Lung (tissue), 12 donors: ENCODE results near the gene EVC2. TPM values are rescaled to one million over a fixed set of nuclear protein-coding genes. Genes with fewer than 3 reads are reported as not detected.

ENCODE experiments used
- ATAC-seq: fragments of 200-7000 bp; cut with Tn5 transposase; one replicate; pipeline ENCODE4 v1.9.1; 2020; ENCODE audit warnings: moderate number of reproducible peaks; ENCODE audit not compliant: insufficient read depth, low FRiP score
- DNase-seq, 3 donors: peaks; one replicate each; pipeline ENCODE4 v3.0.0-alpha.2; 2013 to 2017
- H3K27ac ChIP-seq, 2 donors: one replicate each; pipeline ENCODE4 v1.5.1; 2013; ENCODE audit warnings: mild to moderate bottlenecking in 2 of 2, moderate library complexity in 2 of 2, control low read depth in 1 of 2, inconsistent platforms in 1 of 2, low read depth in 1 of 2, low read length in 1 of 2
- H3K27me3 ChIP-seq, 3 donors: one replicate each; pipeline ENCODE4 v1.5.1; 2013; ENCODE audit warnings: low read length in 2 of 3; ENCODE audit not compliant: control insufficient read depth in 3 of 3, insufficient read depth in 3 of 3
- H3K36me3 ChIP-seq, 4 donors: one replicate each; pipeline ENCODE4 v1.5.1; 2013; ENCODE audit warnings: low read length in 4 of 4, mild to moderate bottlenecking in 1 of 4, moderate library complexity in 1 of 4; ENCODE audit not compliant: control insufficient read depth in 4 of 4, insufficient read depth in 4 of 4
- H3K4me1 ChIP-seq, 5 donors: one replicate each; pipeline ENCODE4 v1.5.1; 2013; ENCODE audit warnings: low read length in 5 of 5, mild to moderate bottlenecking in 2 of 5, moderate library complexity in 1 of 5; ENCODE audit not compliant: control insufficient read depth in 5 of 5, insufficient read depth in 5 of 5
- H3K4me3 ChIP-seq: one replicate; pipeline ENCODE4 v1.5.1; 2013; ENCODE audit warnings: mild to moderate bottlenecking, control low read depth, moderate library complexity
- H3K9ac ChIP-seq, 2 donors: one replicate each; pipeline ENCODE4 v1.5.1; 2013; ENCODE audit warnings: low read length in 2 of 2, control low read depth in 1 of 2; ENCODE audit not compliant: insufficient read depth in 1 of 2
- H3K9me3 ChIP-seq, 4 donors: one replicate each; pipeline ENCODE4 v1.5.1; 2013; ENCODE audit warnings: low read length in 3 of 4, mild to moderate bottlenecking in 1 of 4, moderate library complexity in 1 of 4; ENCODE audit not compliant: control insufficient read depth in 4 of 4, insufficient read depth in 3 of 4
- WGBS, 2 donors: extraction: QIAGEN DNeasy Blood & Tissue Kit; methylation state at CpG; one replicate each; pipeline ENCODE4 v1.1.7; 2013; 5-methylcytosine and 5-hydroxymethylcytosine counted together
- polyA plus RNA-seq, 2 donors: library from polyadenylated mRNA; stranded (reverse); fragments of 200-250 nt; gene quantifications; one replicate each; pipeline ENCODE4 v1.2.1, GENCODE V29; 2013
- total RNA-seq, 2 donors: library from RNA; depleted of rRNA in 1 of 2; stranded (reverse); fragments of >200 nt in 1 of 2; gene quantifications; one replicate each; pipeline ENCODE4 v1.2.1, GENCODE V29; 2014 to 2021
- TF ChIP-seq, protein P1 (sequence below): IDR thresholded peaks from 2 replicates; pipeline ENCODE4 v1.5.1; 2012; ENCODE audit warnings: mild to moderate bottlenecking; ENCODE audit errors: control extremely low read depth, extremely low read depth
- donor health status: control.
- donor health status: control.
- donor health status: Bipolar disorder and iron deficiency.
- donor health status: healthy.
- donor health status: DM: yes; HTN: yes; CAD: no.

Gene EVC2
- total and polyA plus RNA-seq, 4 donors, result 1.5 to 11.9 (median 3.1) TPM

- DNase-seq (peak; percentile 81 to 93 (median 92)), ATAC-seq (no peak)
- Histone ChIP-seq H3K4me1 (peaks cover 0 to 41% (median 14%) of the 10 kb centered on the region in 5 donors), H3K9ac (no peak overlapping the region), H3K36me3 (peaks cover 0 to 8% (median 0%) of the 10 kb centered on the region in 4 donors), H3K4me3 (no peak overlapping the region), H3K27ac (no peak overlapping the region), H3K27me3 (no peaks in the 10 kb centered on the region), H3K9me3 (peaks cover 0 to 2% (median 0%) of the 10 kb centered on the region in 4 donors)
- TF ChIP-seq, protein P1, sequence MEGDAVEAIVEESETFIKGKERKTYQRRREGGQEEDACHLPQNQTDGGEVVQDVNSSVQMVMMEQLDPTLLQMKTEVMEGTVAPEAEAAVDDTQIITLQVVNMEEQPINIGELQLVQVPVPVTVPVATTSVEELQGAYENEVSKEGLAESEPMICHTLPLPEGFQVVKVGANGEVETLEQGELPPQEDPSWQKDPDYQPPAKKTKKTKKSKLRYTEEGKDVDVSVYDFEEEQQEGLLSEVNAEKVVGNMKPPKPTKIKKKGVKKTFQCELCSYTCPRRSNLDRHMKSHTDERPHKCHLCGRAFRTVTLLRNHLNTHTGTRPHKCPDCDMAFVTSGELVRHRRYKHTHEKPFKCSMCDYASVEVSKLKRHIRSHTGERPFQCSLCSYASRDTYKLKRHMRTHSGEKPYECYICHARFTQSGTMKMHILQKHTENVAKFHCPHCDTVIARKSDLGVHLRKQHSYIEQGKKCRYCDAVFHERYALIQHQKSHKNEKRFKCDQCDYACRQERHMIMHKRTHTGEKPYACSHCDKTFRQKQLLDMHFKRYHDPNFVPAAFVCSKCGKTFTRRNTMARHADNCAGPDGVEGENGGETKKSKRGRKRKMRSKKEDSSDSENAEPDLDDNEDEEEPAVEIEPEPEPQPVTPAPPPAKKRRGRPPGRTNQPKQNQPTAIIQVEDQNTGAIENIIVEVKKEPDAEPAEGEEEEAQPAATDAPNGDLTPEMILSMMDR, result no peak
- 64 to 78% methylated on average over 5 of the region's 5 CpGs for WGBS, 2 donors
Observed at GRCh38 chr4:5524446-5525299, 183.7 kb downstream of the EVC2 start.

DNA sequence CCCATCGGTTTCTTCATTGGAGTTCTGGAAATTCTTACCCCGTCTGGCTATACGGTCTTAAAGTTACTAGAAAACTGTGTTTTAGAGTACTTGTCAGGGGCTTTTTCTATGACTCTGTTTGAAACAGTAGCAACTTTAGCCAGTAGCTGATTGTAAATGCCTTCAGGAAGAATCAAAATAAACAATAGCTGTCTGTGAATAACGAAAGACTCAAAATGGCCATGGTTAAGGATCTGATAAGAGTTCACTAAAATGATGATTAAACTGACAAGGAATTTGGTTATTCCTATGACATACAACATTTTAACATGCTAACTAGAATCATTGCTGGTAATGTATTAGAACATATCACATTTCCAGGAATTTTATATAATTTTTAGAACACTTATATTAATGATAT lies 191.0 kb downstream of the EVC2 start:
- no peaks in the 10 kb centered on the region for H3K27me3 ChIP-seq
- no peak for ATAC-seq
- H3K9ac ChIP-seq, result no peak overlapping the region
- no peak overlapping the region for H3K4me3 ChIP-seq
- H3K4me1 ChIP-seq, result peaks cover 0 to 12% (median 0%) of the 10 kb centered on the region in 5 donors
- no peak for DNase-seq
- no peaks in the 10 kb centered on the region for H3K36me3 ChIP-seq
- H3K27ac ChIP-seq, result no peak overlapping the region
- WGBS, 2 donors, result 78 to 80% methylated on average over 4 of the region's 4 CpGs
- TF ChIP-seq, protein P1, result no peak
- H3K9me3 ChIP-seq, result no peaks in the 10 kb centered on the region

GRCh38 chr4:5515646-5516045 lies 192.7 kb downstream of the EVC2 start:
- ATAC-seq, result no peak
- Histone ChIP-seq H3K27ac (no peak overlapping the region), H3K9me3 (no peaks in the 10 kb centered on the region), H3K4me3 (no peak overlapping the region), H3K4me1 (peaks cover 0 to 15% (median 0%) of the 10 kb centered on the region in 5 donors), H3K9ac (no peak overlapping the region), H3K36me3 (no peaks in the 10 kb centered on the region), H3K27me3 (no peaks in the 10 kb centered on the region)
- TF ChIP-seq, protein P1, result no peak
- DNase-seq, result peak; percentile 38 to 80 (median 74)

Other genes starting within 250 kb of the EVC2 start
- gene EVC, start 2.6 kb upstream of the EVC2 start, total RNA-seq, result 10 to 100 TPM; 23.2 to 40.8 TPM
- 1 to 10 TPM; 2.9 to 4.0 TPM for gene EVC, start 2.6 kb upstream of the EVC2 start, polyA plus RNA-seq
- 10 to 100 TPM in 1 of 2 donors, 1 to 10 TPM in 1; 2.1 to 24.4 TPM for gene CRMP1, start 184.5 kb upstream of the EVC2 start, total RNA-seq
- gene CRMP1, start 184.5 kb upstream of the EVC2 start, polyA plus RNA-seq, result 1 to 10 TPM; 2.5 to 6.6 TPM